Mesodermal cell (in vitro differentiated cells): ENCODE measurements around the gene PCDHGA9. TPM values are rescaled to one million over a fixed set of nuclear protein-coding genes. Genes with fewer than 3 reads are reported as not detected.

Experiments
- H3K27ac ChIP-seq: 2 replicates; pipeline ENCODE4 v1.7.0; 2013; ENCODE audit warnings: mild to moderate bottlenecking, low read depth, low read length, moderate library complexity; ENCODE audit not compliant: severe bottlenecking
- H3K36me3 ChIP-seq: 2 replicates; pipeline ENCODE4 v1.7.1; 2013; ENCODE audit warnings: mild to moderate bottlenecking, low read length, moderate library complexity; ENCODE audit not compliant: control insufficient read depth, insufficient read depth
- H3K4me1 ChIP-seq: one replicate; pipeline ENCODE4 v1.7.1; 2013; ENCODE audit warnings: mild to moderate bottlenecking, low read length; ENCODE audit not compliant: insufficient read depth, control insufficient read depth, poor library complexity, severe bottlenecking
- H3K4me3 ChIP-seq: 2 replicates; pipeline ENCODE4 v1.7.0; 2013; ENCODE audit warnings: low read length, control low read depth, mild to moderate bottlenecking; ENCODE audit not compliant: insufficient read depth, poor library complexity, severe bottlenecking; ENCODE audit errors: extremely low read depth
- H3K9me3 ChIP-seq: 2 replicates; pipeline ENCODE4 v1.7.1; 2013; ENCODE audit warnings: mild to moderate bottlenecking, low read length, moderate library complexity; ENCODE audit not compliant: control insufficient read depth
- WGBS, 2 experiments: methylation state at CpG; one replicate each; pipeline ENCODE4 v1.1.5; 2013; ENCODE audit warnings: missing lambda C conversion rate in 2 of 2; ENCODE audit not compliant: insufficient coverage in 2 of 2; 5-methylcytosine and 5-hydroxymethylcytosine counted together
- polyA plus RNA-seq, 2 experiments: library from polyadenylated mRNA; stranded (reverse); fragments of 50-300 nt; gene quantifications; one replicate each; pipeline ENCODE4 v1.2.3, GENCODE V29; 2013

Gene PCDHGA9
- polyA plus RNA-seq (2013, experiment 1 of 2): 1.2 TPM
- 1.6 TPM for polyA plus RNA-seq (2013, experiment 2 of 2)

- Histone ChIP-seq H3K4me3 (no peak within 1 kb of the TSS), H3K9me3 (peaks cover 28% of the 10 kb centered on the region), H3K27ac (no peak within 1 kb of the TSS), H3K4me1 (no peaks in the 10 kb centered on the region), H3K36me3 (peaks cover 5% of the 10 kb centered on the region)
- WGBS, 2 experiments: 93 to 97% methylated on average over 26 to 27 of the region's 27 CpGs
These were observed at the start of gene PCDHGA9 for GRCh38 chr5:141402553-141403243. Gene PCDHGA9, plus strand, starts transcription at chr5:141402778. Its CDS starts 175 bp downstream, at chr5:141402953.

- peaks cover 46% of the 10 kb centered on the region for H3K9me3 ChIP-seq
These were observed 47.6 kb upstream of the PCDHGA9 start, which contains the start of gene PCDHGA4 for GRCh38 chr5:141354900-141355469. Gene PCDHGA4, plus strand, starts transcription at chr5:141355021. Its CDS starts 87 bp downstream, at chr5:141355108.

GRCh38 chr5:141355641-141356040 lies 46.9 kb upstream of the PCDHGA9 start:
- H3K9me3 ChIP-seq: peaks cover 46% of the 10 kb centered on the region

More at GRCh38 chr5:141354900-141355469, 47.6 kb upstream of the PCDHGA9 start, which contains the start of gene PCDHGA4:
- no peaks in the 10 kb centered on the region for H3K36me3 ChIP-seq
- no peak within 1 kb of the TSS for H3K4me3 ChIP-seq
- H3K27ac ChIP-seq: no peak within 1 kb of the TSS
- H3K4me1 ChIP-seq: no peaks in the 10 kb centered on the region
- WGBS, 2 experiments: 90 to 92% methylated on average over 27 to 29 of the region's 29 CpGs

DNA sequence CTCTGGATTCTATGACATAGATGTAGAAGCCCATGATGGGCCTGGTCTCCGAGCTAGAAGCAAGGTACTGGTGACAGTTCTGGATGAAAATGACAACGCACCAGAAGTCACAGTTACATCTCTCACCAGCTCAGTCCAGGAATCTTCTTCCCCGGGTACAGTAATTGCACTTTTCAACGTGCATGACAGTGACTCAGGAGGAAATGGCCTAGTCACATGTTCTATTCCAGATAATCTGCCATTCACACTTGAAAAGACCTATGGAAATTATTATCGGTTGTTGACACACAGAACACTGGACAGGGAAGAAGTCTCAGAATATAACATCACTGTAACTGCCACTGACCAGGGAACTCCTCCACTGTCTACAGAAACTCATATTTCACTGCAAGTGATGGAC lies 46.4 kb upstream of the PCDHGA9 start:
- H3K36me3 ChIP-seq: no peaks in the 10 kb centered on the region
- WGBS, 2 experiments: 80 to 89% methylated on average over 3 to 4 of the region's 5 CpGs
- no peak overlapping the region for H3K4me3 ChIP-seq
- no peak overlapping the region for H3K27ac ChIP-seq
- H3K9me3 ChIP-seq: peaks cover 46% of the 10 kb centered on the region
- no peaks in the 10 kb centered on the region for H3K4me1 ChIP-seq

More at GRCh38 chr5:141355641-141356040, 46.9 kb upstream of the PCDHGA9 start:
- Histone ChIP-seq H3K4me1 (no peaks in the 10 kb centered on the region), H3K27ac (no peak overlapping the region), H3K36me3 (no peaks in the 10 kb centered on the region), H3K4me3 (no peak overlapping the region)
- 96 to 97% methylated on average over 22 to 24 of the region's 24 CpGs for WGBS, 2 experiments

DNA sequence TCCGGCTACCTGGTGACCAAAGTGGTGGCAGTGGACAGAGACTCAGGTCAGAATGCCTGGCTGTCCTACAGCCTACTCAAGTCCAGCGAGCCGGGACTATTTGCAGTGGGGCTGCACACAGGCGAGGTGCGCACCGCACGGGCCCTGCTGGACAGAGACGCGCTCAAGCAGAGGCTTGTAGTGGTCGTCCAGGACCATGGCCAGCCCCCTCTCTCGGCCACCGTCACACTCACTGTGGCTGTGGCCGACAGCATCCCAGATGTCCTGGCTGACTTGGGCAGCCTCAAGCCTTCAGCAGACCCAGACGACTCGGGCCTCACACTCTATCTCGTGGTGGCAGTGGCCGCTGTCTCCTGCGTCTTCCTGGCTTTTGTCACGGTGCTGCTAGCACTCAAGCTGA lies 45.6 kb upstream of the PCDHGA9 start:
- Histone ChIP-seq H3K4me3 (no peak overlapping the region), H3K4me1 (no peaks in the 10 kb centered on the region), H3K36me3 (no peaks in the 10 kb centered on the region), H3K27ac (no peak overlapping the region), H3K9me3 (peaks cover 47% of the 10 kb centered on the region)
- 92 to 97% methylated on average over 17 to 19 of the region's 19 CpGs for WGBS, 2 experiments

- WGBS, 2 experiments: 87 to 94% methylated on average over 19 to 23 of the region's 24 CpGs
- H3K9me3 ChIP-seq: peaks cover 50% of the 10 kb centered on the region
These were observed 42.7 kb upstream of the PCDHGA9 start, which contains the start of gene PCDHGB2 for GRCh38 chr5:141359790-141360426. Gene PCDHGB2, plus strand, starts transcription at chr5:141359994. Its CDS starts 142 bp downstream, at chr5:141360136.

DNA sequence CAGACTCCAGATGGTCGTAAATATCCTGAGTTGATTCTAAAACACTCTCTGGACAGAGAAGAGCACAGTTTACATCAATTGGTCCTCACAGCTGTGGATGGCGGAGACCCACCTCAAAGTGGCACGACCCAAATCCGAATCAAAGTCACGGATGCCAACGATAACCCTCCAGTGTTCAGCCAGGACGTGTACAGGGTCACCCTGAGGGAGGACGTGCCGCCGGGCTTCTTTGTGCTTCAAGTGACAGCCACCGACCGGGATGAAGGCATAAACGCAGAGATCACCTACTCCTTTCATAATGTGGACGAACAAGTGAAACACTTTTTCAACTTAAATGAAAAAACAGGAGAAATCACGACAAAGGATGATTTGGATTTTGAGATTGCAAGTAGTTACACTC lies 41.9 kb upstream of the PCDHGA9 start:
- H3K27ac ChIP-seq: no peak overlapping the region
- H3K4me1 ChIP-seq: no peaks in the 10 kb centered on the region
- H3K36me3 ChIP-seq: peaks cover 3% of the 10 kb centered on the region
- WGBS, 2 experiments: 94 to 95% methylated on average over 10 to 11 of the region's 15 CpGs
- peaks cover 50% of the 10 kb centered on the region for H3K9me3 ChIP-seq
- no peak overlapping the region for H3K4me3 ChIP-seq

More at GRCh38 chr5:141359790-141360426, 42.7 kb upstream of the PCDHGA9 start, which contains the start of gene PCDHGB2:
- Histone ChIP-seq H3K4me3 (no peak within 1 kb of the TSS), H3K36me3 (peaks cover 3% of the 10 kb centered on the region), H3K27ac (no peak within 1 kb of the TSS), H3K4me1 (no peaks in the 10 kb centered on the region)

DNA sequence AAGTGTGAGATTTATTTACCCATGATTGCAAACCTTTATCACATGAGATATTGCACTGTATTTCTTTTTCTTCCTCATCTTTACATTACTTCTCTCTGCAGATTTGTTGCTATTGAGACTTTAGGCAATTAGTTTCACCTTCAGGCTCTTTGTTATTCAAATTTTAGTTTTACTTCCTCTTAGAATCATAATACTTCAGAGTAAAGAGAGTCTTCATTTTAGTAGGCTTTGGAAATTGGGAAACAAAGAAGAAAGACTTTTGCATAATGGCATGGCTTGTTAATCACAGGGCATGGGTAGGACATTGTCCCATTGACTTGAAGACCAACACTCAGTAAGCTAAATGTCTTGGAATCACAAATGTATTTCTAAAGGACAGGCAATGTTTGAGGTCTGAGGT lies 39.9 kb upstream of the PCDHGA9 start:
- Histone ChIP-seq H3K9me3 (peaks cover 45% of the 10 kb centered on the region), H3K27ac (no peak overlapping the region), H3K4me3 (no peak overlapping the region), H3K36me3 (peaks cover 3% of the 10 kb centered on the region), H3K4me1 (no peaks in the 10 kb centered on the region)

- Histone ChIP-seq H3K9me3 (peaks cover 45% of the 10 kb centered on the region), H3K4me3 (no peak within 1 kb of the TSS), H3K36me3 (peaks cover 3% of the 10 kb centered on the region), H3K27ac (no peak within 1 kb of the TSS), H3K4me1 (no peaks in the 10 kb centered on the region)
- 92 to 95% methylated on average over 24 to 25 of the region's 34 CpGs for WGBS, 2 experiments
These were observed 38.5 kb upstream of the PCDHGA9 start, which contains the start of gene PCDHGA5 for GRCh38 chr5:141363952-141364660. Gene PCDHGA5, plus strand, starts transcription at chr5:141364162. Its CDS starts 169 bp downstream, at chr5:141364331.
